Urinary bladder (tissue), 4 donors: ENCODE results near the gene TSEN2. TPM values are rescaled to one million over a fixed set of nuclear protein-coding genes. Genes with fewer than 3 reads are reported as not detected.

Source experiments
- DNase-seq: peaks from one replicate; pipeline ENCODE4 v3.0.0-alpha.2; 2015; ENCODE audit errors: extremely low spot score
- H3K27ac ChIP-seq: one replicate; pipeline ENCODE4 v1.5.1; 2013; ENCODE audit warnings: low read depth, mild to moderate bottlenecking, moderate library complexity
- H3K36me3 ChIP-seq: one replicate; pipeline ENCODE4 v1.6.1; 2013; ENCODE audit warnings: mild to moderate bottlenecking, moderate library complexity; ENCODE audit not compliant: insufficient read depth
- H3K4me1 ChIP-seq: one replicate; pipeline ENCODE4 v1.6.1; 2013; ENCODE audit warnings: mild to moderate bottlenecking, moderate library complexity; ENCODE audit not compliant: insufficient read depth
- H3K4me3 ChIP-seq: one replicate; pipeline ENCODE4 v1.5.1; 2013; ENCODE audit warnings: low read depth, low read length
- WGBS: extraction: QIAGEN DNeasy Blood & Tissue Kit; methylation state at CpG from one replicate; pipeline ENCODE4 v1.1.7; 2013; 5-methylcytosine and 5-hydroxymethylcytosine counted together
- polyA plus RNA-seq: library from polyadenylated mRNA; stranded (reverse); fragments of 200-250 nt; gene quantifications from one replicate; pipeline ENCODE4 v1.2.3, GENCODE V29; 2013
- total RNA-seq: library from RNA; depleted of rRNA; stranded (reverse); fragments of >200 nt; gene quantifications from one replicate; pipeline ENCODE4 v1.2.3, GENCODE V29; 2014
- donor health status: healthy with polysubstance abuse.
- donor health status: healthy.

Gene TSEN2
- total RNA-seq (35.2 TPM), polyA plus RNA-seq (16.4 TPM)

- Histone ChIP-seq H3K36me3 (no peaks in the 10 kb centered on the region), H3K27ac (no peak within 1 kb of the TSS), H3K4me3 (peak within 1 kb of the TSS; percentile 69), H3K4me1 (peaks cover 3% of the 10 kb centered on the region)
- DNase-seq: peak; percentile 74
- WGBS: under 1% methylated on average over 69 of the region's 69 CpGs
Observed at GRCh38 chr3:12484198-12484982, at the start of gene TSEN2. TSEN2 (plus strand) TSS chr3:12484480; CDS start chr3:12489801, 5,321 bp downstream.

GRCh38 chr3:12436514-12437220 is 47.6 kb upstream of the TSEN2 start:
- H3K4me3 ChIP-seq: no peak overlapping the region
- WGBS: 52% methylated on average over 12 of the region's 12 CpGs
- H3K4me1 ChIP-seq: no peaks in the 10 kb centered on the region
- H3K36me3 ChIP-seq: no peaks in the 10 kb centered on the region
- no peak for DNase-seq
- H3K27ac ChIP-seq: no peak overlapping the region

DNA sequence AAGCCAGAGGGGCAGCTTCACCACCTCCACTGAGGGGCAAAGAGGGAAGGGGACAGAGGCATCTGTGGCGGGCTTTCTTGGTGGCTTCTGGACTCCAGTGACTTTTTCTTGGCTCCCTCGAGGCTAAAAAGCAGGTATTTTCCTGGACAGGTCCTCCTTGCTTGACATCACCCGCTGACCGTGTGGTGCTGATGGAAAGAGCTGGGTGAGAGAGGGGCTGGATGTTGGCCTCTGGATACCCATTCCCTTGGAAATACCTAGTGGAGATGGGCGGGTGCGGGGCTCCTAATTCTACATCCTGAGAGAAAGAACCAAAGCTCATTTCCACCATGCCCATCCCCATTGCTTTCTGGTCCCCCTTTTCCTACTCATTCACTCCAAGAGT is 47.1 kb upstream of the TSEN2 start:
- Histone ChIP-seq H3K36me3 (no peaks in the 10 kb centered on the region), H3K4me3 (no peak overlapping the region), H3K27ac (no peak overlapping the region), H3K4me1 (no peaks in the 10 kb centered on the region)
- no peak for DNase-seq
- 91% methylated on average over 6 of the region's 6 CpGs for WGBS

DNA sequence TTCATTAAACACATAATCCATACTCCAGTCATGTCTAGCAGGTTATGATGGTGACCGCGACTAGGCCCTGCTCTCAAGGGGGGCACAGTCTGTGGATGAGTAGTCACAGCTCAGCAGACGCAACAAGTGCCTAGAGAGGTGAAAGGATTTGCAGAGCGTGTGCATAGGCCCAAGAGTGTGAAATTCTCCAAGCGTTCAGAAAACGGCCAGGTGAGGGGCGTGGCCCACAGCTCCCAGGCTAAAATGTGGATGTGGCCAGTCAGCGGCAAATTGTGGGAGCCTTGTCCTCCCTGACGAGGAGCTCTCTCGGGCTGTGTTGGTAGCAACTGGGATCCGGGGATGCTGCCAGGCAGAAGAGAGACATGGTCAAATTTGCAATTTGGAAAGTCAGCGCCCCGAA is 46.4 kb upstream of the TSEN2 start:
- no peaks in the 10 kb centered on the region for H3K4me1 ChIP-seq
- no peak for DNase-seq
- no peak overlapping the region for H3K4me3 ChIP-seq
- H3K36me3 ChIP-seq: no peaks in the 10 kb centered on the region
- WGBS: 95% methylated on average over 13 of the region's 13 CpGs
- no peak overlapping the region for H3K27ac ChIP-seq

DNA sequence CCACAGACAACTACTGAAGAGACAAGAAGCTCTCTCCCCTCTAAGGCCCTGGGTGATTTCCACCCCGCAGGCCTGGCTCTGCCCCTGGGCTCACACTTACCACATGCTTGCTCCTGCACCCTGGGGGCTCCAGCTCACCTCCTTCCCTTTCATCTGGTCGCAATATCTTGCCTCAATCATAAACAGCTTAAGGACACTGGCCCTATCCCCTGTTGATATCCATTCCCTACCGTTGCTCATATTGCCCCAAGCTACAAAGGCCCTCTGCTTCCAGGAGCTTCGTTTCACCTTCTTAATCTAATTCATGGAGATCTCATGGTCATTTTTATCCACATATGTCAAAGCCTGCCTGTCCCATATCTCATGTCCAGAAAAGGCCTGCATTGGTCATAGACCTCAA is 46.0 kb upstream of the TSEN2 start:
- no peak for DNase-seq
- 81% methylated on average over 4 of the region's 4 CpGs for WGBS
- no peaks in the 10 kb centered on the region for H3K36me3 ChIP-seq
- no peak overlapping the region for H3K4me3 ChIP-seq
- no peak overlapping the region for H3K27ac ChIP-seq
- no peaks in the 10 kb centered on the region for H3K4me1 ChIP-seq

GRCh38 chr3:12439161-12439940 is 44.9 kb upstream of the TSEN2 start:
- no peak for DNase-seq
- 80% methylated on average over 11 of the region's 11 CpGs for WGBS
- H3K4me3 ChIP-seq: no peak overlapping the region
- no peak overlapping the region for H3K27ac ChIP-seq
- H3K36me3 ChIP-seq: no peaks in the 10 kb centered on the region
- no peaks in the 10 kb centered on the region for H3K4me1 ChIP-seq

GRCh38 chr3:12440927-12441714 is 43.2 kb upstream of the TSEN2 start:
- no peak for DNase-seq
- Histone ChIP-seq H3K36me3 (no peaks in the 10 kb centered on the region), H3K4me1 (no peaks in the 10 kb centered on the region), H3K27ac (no peak overlapping the region), H3K4me3 (no peak overlapping the region)
- WGBS: 26% methylated on average over 21 of the region's 21 CpGs

- Histone ChIP-seq H3K36me3 (no peaks in the 10 kb centered on the region), H3K4me3 (no peak overlapping the region), H3K4me1 (no peaks in the 10 kb centered on the region), H3K27ac (peak overlapping the region; percentile 51)
- DNase-seq: no peak
- 73% methylated on average over 20 of the region's 20 CpGs for WGBS
Observed at GRCh38 chr3:12442654-12443501, 41.4 kb upstream of the TSEN2 start.

DNA sequence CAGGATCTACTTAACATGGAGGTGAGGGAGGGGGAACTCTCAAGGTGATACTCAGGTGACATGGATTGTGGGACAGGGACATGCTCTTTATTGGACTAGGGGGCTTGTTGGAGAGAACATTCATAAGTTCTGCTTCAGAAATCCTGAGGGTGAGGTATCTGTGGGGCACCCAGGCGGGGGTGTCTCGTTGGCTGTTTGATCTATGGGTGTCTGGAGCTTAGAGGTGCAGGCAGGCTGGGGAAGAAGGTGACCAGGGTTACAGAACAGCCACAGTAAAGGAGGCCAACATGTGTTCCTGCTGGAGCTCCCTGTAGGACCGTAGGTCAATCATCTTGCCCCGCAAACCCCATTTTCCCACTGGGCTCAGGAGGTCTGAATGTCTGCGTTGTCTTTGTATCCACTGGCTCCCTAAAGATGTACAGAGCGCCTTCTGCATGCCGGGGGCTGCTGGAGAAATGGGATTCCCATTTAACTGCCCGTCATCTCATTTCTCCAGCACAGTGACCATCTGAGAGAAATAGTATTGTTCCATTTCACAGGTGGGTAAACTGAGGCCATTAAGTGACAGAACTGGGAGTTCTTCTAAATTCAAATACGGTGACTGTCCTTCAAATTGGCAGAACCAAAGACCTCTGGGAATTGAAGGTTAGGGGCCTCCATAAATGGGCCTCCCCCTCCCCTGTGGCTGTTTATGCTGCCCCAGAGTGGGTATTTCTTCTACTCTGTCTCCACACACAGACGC is 40.3 kb upstream of the TSEN2 start:
- no peak overlapping the region for H3K4me3 ChIP-seq
- no peaks in the 10 kb centered on the region for H3K4me1 ChIP-seq
- DNase-seq: no peak
- WGBS: 93% methylated on average over 10 of the region's 10 CpGs
- peak overlapping the region; percentile 65 for H3K27ac ChIP-seq
- no peaks in the 10 kb centered on the region for H3K36me3 ChIP-seq

DNA sequence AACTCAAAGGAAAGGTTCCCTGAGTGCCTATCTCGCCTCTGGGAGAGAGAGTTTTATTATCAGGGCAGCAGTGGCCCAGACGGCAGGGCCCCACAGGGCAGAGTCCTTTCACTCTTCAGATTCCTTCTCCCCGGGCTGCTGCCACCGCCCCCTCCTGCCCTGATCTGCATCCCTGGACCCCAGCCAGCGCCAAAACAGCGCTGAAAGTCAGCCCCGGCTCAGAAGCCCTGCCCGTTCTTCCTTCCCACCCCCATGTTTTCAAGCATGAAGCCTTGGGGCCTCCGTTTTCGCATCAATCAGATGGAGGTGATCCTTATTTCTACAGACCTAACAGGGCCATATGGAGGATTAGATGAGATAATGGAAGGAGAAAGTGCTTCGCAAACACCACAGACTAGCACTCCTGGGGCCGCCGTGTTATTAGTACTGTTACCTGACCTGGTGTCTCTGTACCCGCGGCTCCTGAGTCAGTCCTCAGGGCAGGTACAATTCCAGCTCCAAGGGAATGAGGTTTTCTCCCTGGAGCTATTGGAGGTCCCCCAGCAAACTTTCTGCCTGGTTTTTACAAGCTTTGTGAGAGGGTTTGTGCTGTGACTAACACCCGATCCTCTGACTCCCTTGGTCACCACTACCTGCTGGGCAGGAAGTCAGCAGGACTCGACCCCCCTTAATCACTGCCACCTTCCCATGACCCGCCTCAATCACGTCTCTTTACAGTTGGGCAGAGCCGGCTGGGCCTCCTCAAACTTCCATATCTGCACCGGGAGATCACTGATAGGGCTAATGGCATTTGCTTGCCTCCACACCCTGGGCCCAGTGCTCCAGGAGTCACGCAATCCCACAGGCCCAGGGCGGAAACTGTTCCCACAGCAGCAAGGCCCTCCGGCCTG is 39.5 kb upstream of the TSEN2 start:
- Histone ChIP-seq H3K4me3 (no peak overlapping the region), H3K36me3 (no peaks in the 10 kb centered on the region), H3K27ac (peak overlapping the region; percentile 65), H3K4me1 (no peaks in the 10 kb centered on the region)
- DNase-seq: peak; percentile 82
- WGBS: 57% methylated on average over 24 of the region's 24 CpGs

GRCh38 chr3:12445523-12446240 is 38.6 kb upstream of the TSEN2 start:
- WGBS: 92% methylated on average over 8 of the region's 8 CpGs
- no peak overlapping the region for H3K4me3 ChIP-seq
- peak overlapping the region; percentile 60 for H3K27ac ChIP-seq
- DNase-seq: no peak
- no peaks in the 10 kb centered on the region for H3K4me1 ChIP-seq
- no peaks in the 10 kb centered on the region for H3K36me3 ChIP-seq
